Measurements from ENCODE around the gene FAF2.
A peak's percentile ranks its signal among the peaks of the same experiment; 100 is the strongest.
"Not testable (repeated sequence)": the region's sequence is repeated elsewhere in the genome, so short reads cannot be mapped to it uniquely, and the experiment has no call there.

The FAF2 gene, protein sequence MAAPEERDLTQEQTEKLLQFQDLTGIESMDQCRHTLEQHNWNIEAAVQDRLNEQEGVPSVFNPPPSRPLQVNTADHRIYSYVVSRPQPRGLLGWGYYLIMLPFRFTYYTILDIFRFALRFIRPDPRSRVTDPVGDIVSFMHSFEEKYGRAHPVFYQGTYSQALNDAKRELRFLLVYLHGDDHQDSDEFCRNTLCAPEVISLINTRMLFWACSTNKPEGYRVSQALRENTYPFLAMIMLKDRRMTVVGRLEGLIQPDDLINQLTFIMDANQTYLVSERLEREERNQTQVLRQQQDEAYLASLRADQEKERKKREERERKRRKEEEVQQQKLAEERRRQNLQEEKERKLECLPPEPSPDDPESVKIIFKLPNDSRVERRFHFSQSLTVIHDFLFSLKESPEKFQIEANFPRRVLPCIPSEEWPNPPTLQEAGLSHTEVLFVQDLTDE

DNA sequence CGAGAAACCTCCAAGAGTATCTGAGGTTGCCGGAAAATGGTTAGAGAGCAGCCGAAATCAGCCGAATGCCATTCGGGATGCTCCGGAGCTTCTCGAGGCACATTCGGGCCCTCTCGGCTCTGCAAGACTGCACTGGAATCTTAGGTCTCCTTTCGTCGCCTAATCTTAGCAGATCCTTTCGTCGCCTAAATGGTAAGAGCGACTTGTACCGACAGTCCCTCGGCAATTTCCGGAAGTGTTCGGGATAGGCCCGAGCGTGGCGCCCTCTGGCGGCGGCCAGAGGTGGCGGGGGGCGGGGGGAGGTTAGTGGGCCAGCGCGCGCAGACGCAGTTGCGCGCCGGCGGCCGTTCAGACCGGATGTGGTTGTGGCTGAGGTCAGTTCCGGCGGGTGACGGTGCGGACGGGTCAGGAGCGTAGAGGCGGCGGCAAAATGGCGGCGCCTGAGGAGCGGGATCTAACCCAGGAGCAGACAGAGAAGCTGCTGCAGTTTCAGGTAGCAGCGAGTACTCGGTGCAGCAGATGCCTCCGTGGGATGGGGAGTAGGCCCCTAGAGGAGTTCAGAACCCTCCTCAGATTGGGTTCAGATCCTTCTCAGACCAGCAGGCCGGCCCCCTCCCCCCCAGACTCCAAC is at the start of gene FAF2:
TSS of gene FAF2 (plus strand) at position 408 of the 631 bp plus-strand sequence. CDS start at position 431, 23 bp downstream.
- peak; percentile 95 to 100 (median 98) for DNase-seq (ENCODE audit: low read depth in 2 of 3, low spot score in 1 of 3)

DNA sequence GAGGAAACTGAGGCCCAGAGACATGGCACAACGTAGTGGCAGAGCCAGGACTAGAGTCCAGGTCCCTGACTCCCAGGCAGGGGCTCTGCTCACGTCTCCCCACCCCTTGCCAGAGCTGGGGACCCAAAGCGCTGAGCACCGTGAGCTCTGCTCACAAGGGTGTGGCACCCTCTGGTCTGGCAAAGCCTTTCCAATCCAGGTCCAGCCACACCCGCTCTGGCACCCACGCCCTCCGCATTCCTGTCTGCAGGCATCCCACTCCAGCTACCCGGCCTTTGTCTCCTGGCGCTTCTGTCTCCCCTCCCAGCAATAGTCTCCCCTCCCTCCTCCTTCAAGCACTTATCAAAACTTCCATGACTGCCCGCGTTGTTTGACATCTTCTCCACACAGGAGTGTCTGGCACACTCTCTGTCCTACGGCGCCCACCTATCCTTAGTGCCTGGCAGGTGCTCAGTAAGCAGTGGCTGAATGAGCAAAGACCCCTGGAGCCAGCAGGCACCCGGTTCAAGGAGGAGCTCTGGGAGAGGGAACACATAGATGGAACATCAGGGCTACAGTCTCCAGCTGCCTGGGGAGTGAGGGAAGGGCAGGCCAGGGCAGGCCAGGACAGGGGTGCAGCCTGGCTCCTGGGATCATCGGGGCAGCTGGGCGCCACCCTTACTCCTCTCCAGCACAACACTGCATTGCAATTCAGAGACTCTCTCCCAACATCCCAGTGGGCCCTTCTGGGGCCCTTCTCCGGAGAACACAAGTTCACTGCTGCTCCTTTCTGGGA is 47.6 kb upstream of the FAF2 start:
- no peak for DNase-seq (ENCODE audit: low read depth in 2 of 3, low spot score in 1 of 3)

DNA sequence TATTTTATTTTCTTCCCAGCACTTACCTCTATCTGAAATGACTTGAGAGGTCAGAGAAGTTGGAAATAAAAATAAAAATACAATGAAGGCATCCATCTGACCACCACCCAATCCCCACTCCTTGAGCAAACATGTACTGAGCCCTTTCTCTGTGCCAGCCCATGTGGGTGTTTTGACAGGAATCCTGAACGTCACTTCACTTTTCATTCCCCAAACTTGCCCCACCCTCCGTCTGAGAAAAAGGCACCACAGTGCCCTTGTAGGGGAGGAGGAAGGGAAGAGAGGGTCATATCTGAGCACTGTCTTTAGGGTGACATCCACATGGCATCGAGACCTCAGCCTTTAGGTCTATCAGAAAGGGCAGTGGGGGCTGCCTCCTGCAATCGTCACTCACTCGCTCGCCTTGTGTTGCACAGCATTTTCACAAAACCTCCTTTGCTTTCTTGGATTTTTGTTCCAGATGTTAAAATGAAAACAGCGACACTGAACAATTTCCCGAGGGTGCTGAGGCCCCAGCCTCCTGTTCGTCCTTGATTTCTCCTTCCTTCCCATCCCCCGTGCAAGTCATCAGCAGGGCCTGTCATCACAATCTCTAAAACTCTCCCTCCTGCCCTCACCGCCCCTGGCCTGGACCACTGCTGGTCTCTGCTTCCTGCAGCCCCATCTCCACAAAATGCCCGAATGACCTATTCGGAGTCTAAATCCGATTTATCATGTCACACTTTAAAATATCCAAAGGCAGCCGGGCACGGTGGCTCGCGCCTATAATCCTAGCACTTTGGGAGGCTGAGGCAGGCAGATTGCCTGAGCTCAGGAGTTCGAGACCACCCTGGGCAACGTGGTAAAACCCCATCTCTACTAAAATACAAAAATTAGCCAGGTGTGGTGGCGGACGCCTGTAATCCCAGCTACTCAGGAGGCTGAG is 46.6 kb upstream of the FAF2 start:
- DNase-seq (ENCODE audit: low read depth in 2 of 3, low spot score in 1 of 3) = no peak

DNA sequence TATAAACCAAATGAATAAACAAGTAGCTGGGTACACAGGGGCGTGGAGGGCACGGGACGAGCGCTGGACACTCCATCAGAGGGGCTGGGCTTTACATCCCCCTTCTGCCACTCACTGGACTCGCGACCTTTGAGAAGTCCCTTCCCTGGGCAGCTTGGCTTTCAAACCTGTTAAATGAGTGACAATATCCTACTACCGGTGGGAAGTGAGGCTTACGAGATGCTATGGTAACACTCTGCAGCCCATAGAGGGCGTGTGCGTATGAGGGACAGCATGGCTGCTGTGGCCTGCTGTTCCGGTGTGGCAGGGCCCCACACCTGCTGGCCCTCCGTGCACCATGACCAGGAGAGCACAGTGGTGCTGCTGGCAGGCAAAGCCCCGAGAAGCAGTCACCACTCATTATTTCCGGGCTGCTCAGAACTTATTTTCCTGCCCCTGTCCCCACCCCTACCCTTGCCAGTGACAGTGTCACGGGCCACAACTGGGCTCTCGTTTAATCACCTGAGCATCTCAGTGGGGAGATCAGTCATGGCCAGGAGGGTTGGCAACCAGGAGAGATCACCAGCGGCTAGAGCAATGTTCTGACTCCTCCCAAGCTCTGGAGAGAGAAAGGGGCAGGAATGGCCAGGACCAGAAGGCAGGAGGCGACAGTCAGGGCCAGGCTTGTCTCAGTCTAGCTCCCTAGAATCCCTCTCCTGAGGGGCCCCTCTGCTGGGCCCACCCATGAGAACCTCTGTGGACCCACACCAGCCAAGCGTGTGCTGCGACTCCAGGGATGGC is 42.3 kb upstream of the FAF2 start:
- DNase-seq (ENCODE audit: low read depth in 2 of 3, low spot score in 1 of 3) = no peak

DNA sequence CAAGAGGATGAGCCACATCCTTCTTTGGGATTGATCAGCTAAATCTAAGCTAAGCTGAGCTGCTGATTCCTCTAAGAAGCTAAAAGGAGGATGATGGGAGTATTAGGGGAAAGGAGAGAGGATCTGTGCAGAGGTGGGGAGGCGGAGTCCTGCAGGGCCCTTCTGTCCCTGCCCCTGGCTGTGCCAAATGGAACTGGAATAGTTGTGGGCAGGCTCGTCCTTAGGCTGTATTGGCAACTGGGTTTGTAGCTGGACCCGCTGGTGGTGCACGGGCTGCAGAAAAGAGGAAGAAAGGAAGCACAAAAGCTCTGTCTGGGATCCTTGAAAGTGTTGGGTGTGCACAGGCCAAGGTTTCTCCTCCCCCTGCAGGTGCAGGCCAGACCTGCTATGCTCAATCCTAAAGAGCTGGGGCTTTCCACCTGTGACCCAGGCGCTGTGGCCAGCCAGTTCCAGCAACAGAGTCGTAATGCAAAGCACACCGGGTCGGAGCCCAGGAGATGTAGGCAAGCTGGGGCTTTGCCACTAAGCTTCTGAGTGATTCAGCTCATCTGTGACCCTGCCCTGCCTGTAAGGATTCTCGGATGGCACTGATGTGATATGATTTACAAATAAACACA is 41.6 kb upstream of the FAF2 start:
- no peak for DNase-seq (ENCODE audit: low read depth in 2 of 3, low spot score in 1 of 3)

DNA sequence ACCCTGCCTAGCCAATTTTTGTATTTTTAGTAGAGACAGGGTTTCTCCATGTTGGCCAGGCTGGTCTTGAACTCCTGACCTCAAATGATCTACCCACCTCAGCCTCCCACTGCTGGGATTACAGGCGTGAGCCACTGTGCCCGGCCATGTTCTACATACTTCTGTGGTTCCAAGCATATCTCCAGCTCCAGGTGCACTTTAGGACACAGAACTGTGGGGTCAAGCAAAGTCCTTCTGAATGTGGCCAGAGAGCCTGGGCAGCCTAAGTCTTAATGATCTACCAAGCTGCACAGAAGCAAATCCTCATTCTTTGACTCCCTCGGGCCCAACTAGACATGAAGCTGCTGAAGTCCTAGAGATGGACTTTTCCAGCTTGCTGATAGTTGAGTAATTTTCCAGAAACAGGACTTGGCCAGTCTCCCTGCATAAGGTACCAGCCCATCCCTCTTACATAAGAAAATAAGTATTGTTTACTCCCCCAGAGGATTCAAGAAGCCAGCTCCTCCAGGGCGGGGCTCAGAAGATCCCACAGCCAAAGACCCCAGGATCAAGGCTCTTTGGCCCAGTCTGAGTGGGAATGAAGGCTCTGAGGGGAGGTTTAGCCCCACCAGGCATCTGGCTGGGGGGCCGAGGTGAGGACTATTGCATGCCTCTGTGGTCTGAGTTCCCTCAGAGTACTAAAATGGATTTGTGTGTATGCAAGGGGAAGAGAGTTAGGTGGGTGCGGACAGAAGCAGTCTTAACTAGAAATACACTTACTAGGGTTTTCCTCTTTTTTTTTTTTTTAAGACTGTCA is 40.5 kb upstream of the FAF2 start:
- no peak for DNase-seq (ENCODE audit: low read depth in 2 of 3, low spot score in 1 of 3)

DNA sequence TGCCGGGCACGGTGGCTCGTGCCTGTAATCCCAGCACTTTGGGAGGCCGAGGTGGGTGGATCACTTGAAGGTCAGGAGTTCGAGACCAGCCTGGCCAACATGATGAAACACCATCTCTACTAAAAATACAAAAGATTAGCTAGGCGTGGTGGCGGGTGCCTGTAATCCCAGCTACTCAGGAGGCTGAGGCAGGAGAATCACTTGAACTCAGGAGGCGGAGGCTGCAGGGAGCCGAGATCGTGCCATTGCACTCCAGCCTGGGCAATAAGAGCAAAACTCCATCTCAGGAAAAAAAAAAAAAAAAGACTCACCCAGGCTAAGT is 40.0 kb upstream of the FAF2 start:
- DNase-seq (ENCODE audit: low read depth in 2 of 3, low spot score in 1 of 3) = not testable (repeated sequence)

DNA sequence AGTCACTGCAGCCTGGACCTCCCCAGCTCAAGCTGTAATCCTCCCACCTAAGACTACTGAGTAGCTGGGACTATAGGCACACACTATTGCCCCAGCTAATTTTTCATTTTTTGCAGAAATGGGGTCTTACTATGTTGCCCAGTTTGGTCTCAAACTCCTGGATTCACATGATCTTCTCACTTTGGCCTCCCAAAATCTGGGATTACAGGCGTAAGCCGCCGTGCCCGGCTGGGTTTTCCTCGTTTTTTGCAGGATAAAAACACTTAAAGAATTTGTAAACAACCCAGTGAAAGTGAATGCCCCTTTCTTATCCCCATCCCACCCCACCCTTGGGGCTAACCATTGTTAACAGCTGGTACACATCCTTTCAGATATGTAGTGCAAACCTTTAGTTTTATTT is 39.6 kb upstream of the FAF2 start:
- DNase-seq (ENCODE audit: low read depth in 2 of 3, low spot score in 1 of 3) = no peak

DNA sequence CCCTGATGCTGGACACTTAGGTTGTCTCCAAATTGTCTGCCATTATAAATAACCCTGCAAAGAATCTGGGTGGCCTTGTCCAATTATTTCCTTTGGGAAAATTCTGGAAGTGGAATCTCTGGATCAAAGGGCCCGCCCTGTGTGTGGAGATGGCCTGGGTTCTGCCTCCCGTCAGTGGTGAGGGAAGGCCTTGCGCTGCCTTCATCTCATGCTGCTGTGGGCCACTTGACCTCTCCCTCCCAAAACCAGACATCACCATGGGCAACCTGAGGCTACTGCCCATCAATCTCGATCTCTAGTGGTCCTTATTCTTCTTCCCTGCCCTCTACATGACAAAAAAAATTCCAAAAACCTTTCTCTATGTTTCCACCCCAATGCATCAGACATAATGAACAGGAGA is 38.4 kb upstream of the FAF2 start:
- no peak for DNase-seq (ENCODE audit: low read depth in 2 of 3, low spot score in 1 of 3)

DNA sequence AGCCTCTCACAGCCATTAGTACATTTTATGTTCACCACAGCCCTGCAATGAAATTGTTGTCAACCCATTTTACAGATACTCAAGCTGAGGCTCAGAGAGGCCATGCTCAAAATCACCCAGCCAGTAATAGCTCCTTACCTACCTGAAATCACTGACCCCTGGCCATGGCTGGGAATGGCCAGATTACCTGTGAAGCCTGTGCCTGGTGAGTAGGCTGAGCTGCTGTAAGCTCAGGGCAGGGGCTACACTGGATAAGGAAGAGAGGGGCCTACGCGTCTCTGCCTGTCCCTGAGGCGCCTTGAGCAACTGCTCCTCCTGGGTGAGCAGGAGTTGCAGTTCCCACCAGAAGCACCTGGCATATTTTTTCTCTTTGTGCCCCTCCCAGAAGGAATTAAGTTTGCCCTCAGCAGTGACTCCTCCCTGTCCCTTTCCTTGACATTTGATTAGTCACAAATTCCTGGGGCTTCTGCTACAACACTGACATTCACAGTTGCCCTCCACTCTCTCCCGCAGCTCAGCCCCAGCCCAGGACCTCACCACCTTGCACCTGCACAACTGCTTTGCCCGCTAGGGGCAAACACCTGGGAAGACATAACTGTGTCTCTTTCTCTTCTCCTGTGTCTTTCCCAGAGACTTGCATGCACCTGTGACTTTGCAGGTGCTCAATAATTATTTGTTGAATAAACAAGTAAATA is 37.6 kb upstream of the FAF2 start:
- DNase-seq (ENCODE audit: low read depth in 2 of 3, low spot score in 1 of 3) = no peak

DNA sequence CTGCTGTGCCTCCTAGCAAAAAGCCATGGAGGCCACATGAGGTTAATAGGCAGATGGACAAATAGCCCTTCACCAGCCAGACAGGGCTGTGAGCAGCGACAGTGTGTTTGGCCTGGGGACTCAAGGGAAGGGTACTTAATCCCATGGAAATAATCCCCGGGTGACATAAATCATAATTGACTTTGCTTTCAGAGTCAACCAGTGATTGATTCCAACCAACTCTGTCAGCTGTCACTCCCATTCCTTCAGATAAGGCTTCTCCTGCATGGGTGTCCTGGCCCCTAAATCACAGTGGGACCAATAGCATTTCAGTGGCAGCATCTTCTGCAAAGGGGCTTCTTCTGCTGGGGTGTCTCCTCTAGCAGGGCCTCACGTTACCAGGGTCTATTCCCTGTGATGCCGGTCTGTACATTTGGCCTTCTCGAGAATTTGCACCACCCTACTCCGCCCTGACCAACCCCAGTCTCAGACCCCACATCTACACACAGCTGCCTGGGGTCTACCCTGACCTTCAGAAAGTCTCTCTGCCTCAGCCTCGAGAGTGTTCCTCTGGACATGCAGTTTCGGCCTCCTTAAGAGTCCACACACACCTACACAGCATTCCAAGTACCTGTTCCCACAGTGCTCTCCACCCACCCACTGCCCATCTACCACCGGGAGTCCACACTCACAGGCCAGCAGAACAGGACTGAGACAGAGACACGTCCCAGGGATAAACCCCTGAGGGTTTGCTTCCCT is 35.5 kb upstream of the FAF2 start:
- no peak for DNase-seq (ENCODE audit: low read depth in 2 of 3, low spot score in 1 of 3)

DNA sequence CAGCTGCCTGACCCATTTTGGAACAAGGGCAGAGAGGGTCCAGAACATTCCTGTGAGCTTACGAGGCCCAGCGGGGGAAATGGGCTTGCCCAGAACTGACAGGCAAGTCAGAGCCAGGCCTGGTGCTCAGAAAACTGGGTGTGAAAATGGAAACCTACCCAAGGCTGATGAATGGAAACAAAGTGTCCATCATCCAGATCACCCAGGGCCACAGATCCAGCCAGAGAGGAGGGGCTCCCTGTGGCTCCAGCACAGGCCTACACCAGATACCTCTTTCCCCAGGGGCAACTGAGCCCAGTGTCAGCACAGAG is 35.0 kb upstream of the FAF2 start:
- DNase-seq (ENCODE audit: low read depth in 2 of 3, low spot score in 1 of 3) = no peak

DNA sequence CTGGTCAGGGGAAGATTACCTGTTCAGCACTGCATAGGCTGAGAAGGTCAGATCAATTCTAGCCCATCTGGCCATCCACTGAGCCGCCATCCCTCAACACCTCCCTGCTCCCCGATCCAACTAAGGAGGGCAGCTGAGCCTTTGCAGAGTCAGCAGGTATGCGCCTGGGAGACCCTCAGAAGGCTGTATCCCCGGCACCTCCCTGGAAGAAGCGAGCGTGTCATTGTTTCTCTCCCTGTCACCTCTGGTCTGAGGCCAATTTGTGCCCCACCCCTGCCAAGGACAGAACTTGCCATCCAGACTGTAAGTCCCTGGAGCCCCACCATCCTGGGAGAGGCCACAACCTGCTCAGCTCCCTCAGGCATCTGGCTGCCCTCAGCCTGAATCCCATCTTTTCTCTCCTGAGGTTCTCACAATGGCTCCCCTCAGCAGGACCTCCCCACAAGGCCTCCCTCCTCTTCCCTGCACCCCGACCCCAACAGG is 34.4 kb upstream of the FAF2 start:
- no peak for DNase-seq (ENCODE audit: low read depth in 2 of 3, low spot score in 1 of 3)

DNA sequence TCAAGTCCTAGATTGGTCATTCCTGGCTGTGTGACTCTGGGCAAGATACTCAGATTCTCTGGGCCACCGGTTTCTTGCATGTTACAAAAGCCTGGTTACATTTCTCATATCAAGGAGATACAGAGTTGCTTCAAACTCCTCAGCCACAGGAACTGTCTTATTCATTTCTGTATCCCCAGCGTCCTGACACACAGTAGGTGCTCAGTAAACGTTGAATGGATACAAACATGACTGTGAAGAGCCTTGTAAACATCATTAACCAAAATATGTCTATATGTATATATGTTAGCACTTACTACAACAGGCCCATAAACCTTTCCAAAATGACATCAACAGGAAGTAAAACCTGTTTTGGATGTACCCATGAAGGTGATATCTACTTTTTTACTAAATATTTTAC is 33.5 kb upstream of the FAF2 start:
- DNase-seq (ENCODE audit: low read depth in 2 of 3, low spot score in 1 of 3) = no peak

DNA sequence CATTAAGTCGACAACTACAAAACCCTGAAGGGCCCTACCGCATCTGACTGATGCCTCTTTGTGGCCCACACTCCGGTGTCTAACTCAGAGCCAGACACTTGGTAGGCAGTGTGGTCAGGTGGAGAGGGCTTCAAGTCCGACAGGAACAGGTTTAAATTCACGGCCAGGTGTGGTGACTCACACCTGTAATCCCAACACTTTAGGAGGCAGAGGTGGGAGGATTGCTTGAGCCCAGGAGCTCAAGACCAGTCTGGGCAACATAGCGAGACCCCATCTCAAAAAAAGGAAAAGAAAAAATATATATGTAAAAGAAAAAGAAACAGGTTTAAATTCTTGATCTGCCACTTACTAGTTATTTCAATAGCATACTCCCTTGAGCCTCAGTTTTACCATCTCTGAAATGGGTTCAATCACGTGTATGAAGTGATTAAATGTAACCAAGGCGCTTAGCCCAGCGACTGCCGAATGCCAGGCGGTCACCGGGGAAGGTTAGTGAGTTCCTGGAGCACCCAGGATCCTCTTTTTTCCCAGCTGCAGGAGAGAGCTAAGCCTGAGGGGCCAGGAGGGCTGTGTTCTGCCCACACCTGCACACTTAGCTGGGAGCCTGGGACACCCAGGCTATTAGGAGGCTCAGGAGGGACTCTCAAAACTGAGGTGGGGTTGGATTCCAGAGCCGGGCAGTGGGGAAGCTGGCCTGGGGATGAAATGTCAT is 32.8 kb upstream of the FAF2 start:
- DNase-seq (ENCODE audit: low read depth in 2 of 3, low spot score in 1 of 3) = no peak

DNA sequence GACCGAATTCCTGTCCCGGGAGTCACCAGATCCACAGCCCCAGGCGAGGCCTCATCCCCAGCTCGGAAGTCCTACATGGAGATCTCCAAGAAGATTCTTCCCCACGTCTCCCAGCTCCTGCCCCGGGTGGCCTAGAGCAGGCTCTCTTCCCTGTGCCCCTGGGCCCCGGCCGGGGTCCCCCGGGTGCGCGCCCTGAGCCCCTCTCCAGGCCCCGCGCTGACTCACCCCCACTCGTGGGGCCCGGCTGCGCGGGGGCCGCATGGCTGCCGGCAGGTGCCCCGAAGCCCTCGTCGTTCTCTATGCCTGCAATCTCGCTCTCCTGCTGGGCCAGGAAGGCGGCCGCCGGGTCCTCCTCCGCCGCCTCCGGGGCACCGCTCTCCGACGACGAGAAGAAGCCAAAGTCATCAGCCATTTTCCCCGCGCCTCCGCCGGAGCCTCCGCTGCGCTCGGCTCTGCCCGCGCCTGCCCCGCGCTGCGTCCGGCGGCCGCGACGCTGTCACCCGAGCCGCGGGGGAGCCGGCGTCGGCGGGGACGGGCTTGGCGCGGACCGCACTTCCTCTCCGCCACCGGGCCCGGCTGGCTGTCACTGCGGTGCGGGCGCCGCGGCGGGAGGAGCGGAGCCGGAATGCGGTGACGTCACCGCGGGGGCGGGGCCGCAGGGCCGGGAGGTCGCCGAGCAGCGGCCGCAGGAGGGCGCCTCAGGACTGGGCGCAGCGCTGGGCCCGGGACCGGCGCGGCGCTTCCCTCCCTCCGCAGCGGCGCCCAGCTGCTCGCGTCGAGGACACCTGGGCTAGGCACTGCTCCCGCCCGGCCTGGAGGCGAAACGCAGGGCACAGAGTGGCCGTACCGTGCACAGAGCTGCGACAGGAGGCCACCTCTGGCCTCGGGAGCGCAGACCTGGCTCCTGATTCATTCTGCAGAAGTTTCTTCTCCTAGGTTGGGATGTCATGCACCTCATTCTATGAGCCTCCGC is 31.9 kb upstream of the FAF2 start, which contains the start of gene CLTB:
TSS of gene CLTB (minus strand) at position 588 of the 973 bp plus-strand sequence. CDS start at position 412, 176 bp downstream.
- peak; percentile 77 to 89 (median 82) for DNase-seq (ENCODE audit: low read depth in 2 of 3, low spot score in 1 of 3)

Measured in stimulated activated CD4-positive, alpha-beta T cell treated with anti-CD3 and anti-CD28 coated beads, Interleukin-12 subunit alpha, Interleukin-12 subunit beta, amount 100 ng/mL, for 48 hours (primary cell).